Mesendoderm (in vitro differentiated cells): ENCODE data around the gene NELFB.

ENCODE experiments used
- DNase-seq: peaks from one replicate; pipeline ENCODE4 v3.0.0; 2013
- H2AK5ac ChIP-seq: 2 replicates; pipeline ENCODE4 v1.6.1; 2013; ENCODE audit warnings: low read length, inconsistent platforms
- H2BK120ac ChIP-seq: 2 replicates; pipeline ENCODE4 v1.6.1; 2013; ENCODE audit warnings: low read depth, mild to moderate bottlenecking, low read length, moderate library complexity, mixed read lengths
- H2BK15ac ChIP-seq: replicated peaks from 2 replicates; pipeline ENCODE4 v1.6.1; 2013; ENCODE audit warnings: low read depth, mild to moderate bottlenecking, moderate library complexity
- H2BK5ac ChIP-seq: 2 replicates; pipeline ENCODE4 v1.6.1; 2013; ENCODE audit warnings: low read length, inconsistent platforms
- H3K18ac ChIP-seq: 2 replicates; pipeline ENCODE4 v1.6.1; 2013; ENCODE audit warnings: mild to moderate bottlenecking, low read length, mixed read lengths
- H3K23ac ChIP-seq: one replicate; pipeline ENCODE4 v1.6.1; 2013; ENCODE audit warnings: low read length
- H3K27ac ChIP-seq: 2 replicates; pipeline ENCODE4 v1.5.1; 2013; ENCODE audit warnings: low read depth, mild to moderate bottlenecking, inconsistent platforms, low read length, moderate library complexity
- H3K27me3 ChIP-seq: 2 replicates; pipeline ENCODE4 v1.6.1; 2013; ENCODE audit warnings: low read length, control low read depth, mild to moderate bottlenecking, inconsistent platforms; ENCODE audit not compliant: insufficient read depth, poor library complexity
- H3K36me3 ChIP-seq: 2 replicates; pipeline ENCODE4 v1.6.1; 2013; ENCODE audit warnings: low read length, inconsistent platforms; ENCODE audit not compliant: control insufficient read depth, insufficient read depth
- H3K4ac ChIP-seq: one replicate; pipeline ENCODE4 v1.6.1; 2013; ENCODE audit warnings: low read depth, mild to moderate bottlenecking, low read length, moderate library complexity
- H3K4me1 ChIP-seq: 2 replicates; pipeline ENCODE4 v1.6.1; 2013; ENCODE audit warnings: low read depth, low read length, inconsistent platforms; ENCODE audit not compliant: control insufficient read depth
- H3K4me2 ChIP-seq: 2 replicates; pipeline ENCODE4 v1.6.1; 2013; ENCODE audit warnings: low read length
- H3K4me3 ChIP-seq: 2 replicates; pipeline ENCODE4 v1.5.1; 2013; ENCODE audit warnings: mild to moderate bottlenecking, low read length
- H3K56ac ChIP-seq: one replicate; pipeline ENCODE4 v1.6.1; 2013; ENCODE audit warnings: low read length
- H3K79me1 ChIP-seq: 2 replicates; pipeline ENCODE4 v1.6.1; 2013; ENCODE audit warnings: low read length, inconsistent platforms
- H3K79me2 ChIP-seq: 2 replicates; pipeline ENCODE4 v1.6.1; 2013; ENCODE audit warnings: mild to moderate bottlenecking, low read length; ENCODE audit not compliant: control insufficient read depth, insufficient read depth
- H3K9ac ChIP-seq: 2 replicates; pipeline ENCODE4 v1.6.1; 2013; ENCODE audit warnings: low read length, inconsistent platforms
- H4K5ac ChIP-seq: one replicate; pipeline ENCODE4 v1.6.1; 2013; ENCODE audit warnings: low read length
- H4K8ac ChIP-seq: one replicate; pipeline ENCODE4 v1.6.1; 2013; ENCODE audit warnings: low read depth, mild to moderate bottlenecking, control low read depth, low read length, moderate library complexity
- WGBS: extraction: QIAGEN DNeasy Blood & Tissue Kit; methylation state at CpG from one replicate; pipeline ENCODE4 v1.1.7; 2013; ENCODE audit warnings: low lambda C conversion rate, missing lambda C conversion rate; ENCODE audit not compliant: insufficient coverage; ENCODE audit errors: extremely low coverage; 5-methylcytosine and 5-hydroxymethylcytosine counted together

The NELFB gene

DNA sequence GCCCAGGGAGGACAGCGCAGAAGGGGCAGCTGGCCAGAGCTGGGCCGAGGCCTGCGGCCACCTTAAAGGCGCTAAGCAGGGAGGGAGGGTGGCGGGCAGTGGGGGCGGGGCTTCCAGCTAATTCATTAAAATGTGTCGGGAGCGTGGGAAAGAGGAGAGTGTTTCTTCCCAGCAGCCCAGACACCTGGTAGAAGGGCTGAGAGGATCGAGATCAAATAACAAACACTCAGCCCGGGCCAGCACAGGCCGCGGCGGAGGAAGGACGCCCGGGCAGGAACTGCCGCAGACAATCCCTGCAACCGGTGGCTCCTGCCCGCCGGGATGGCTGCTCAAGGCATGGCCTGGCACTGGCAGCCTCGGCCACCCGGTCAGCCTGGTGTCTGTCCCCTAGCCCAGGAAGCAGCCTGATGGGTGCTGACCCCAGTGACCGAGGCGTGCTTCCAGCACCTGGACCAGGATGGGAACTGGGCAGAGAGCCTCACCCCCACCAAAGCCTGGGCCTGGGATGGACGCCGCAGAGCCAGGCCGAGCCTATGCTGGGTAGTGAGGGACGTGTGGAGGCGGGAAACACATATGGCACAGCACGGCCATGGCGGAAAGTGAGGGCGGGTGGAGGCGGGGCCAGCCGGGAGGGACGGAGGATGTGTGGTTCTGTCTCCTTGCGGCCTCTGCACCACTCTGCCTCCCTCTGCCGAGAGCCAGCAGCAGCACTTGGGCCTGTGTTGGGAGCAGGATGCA is 50.1 kb downstream of the NELFB start:
- no CpG with 5 or more reads among the region's 36 CpGs for WGBS
- H3K79me1 ChIP-seq: no peaks in the 10 kb centered on the region
- no peak overlapping the region for H3K27ac ChIP-seq

DNA sequence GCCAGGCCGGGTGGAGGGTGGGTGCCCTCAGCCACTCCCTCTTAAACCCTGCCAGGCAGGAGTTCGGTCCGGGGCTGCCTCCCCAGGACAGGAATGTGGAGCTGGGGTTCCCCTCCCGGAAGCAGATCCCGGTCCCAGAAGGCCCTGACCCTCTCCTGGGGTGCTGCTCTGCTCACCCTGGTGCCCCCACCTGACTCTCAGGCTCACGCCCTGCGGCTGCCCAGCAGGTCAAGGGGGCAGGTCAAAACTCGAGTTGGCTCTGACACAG is 50.6 kb downstream of the NELFB start:
- DNase-seq: no peak
- H4K5ac ChIP-seq: no peak overlapping the region
- H3K18ac ChIP-seq: no peak overlapping the region
- H3K4ac ChIP-seq: no peak overlapping the region
- no peak overlapping the region for H3K4me3 ChIP-seq
- H3K4me2 ChIP-seq: no peak overlapping the region
- no peak overlapping the region for H3K9ac ChIP-seq
- H2BK5ac ChIP-seq: no peak overlapping the region
- no peaks in the 10 kb centered on the region for H3K79me2 ChIP-seq
- H2BK15ac ChIP-seq: no peak overlapping the region
- no peak overlapping the region for H3K23ac ChIP-seq
- no peaks in the 10 kb centered on the region for H3K36me3 ChIP-seq
- H2BK120ac ChIP-seq: no peak overlapping the region
- H3K79me1 ChIP-seq: no peaks in the 10 kb centered on the region
- no peaks in the 10 kb centered on the region for H3K27me3 ChIP-seq
- peaks cover 8% of the 10 kb centered on the region for H3K4me1 ChIP-seq
- H3K56ac ChIP-seq: peak overlapping the region; percentile 42
- no CpG with 5 or more reads among the region's 8 CpGs for WGBS
- H3K27ac ChIP-seq: no peak overlapping the region
- no peak overlapping the region for H4K8ac ChIP-seq
- no peak overlapping the region for H2AK5ac ChIP-seq

More for the DNA sequence above, 50.1 kb downstream of the NELFB start:
- H3K4me3 ChIP-seq: no peak overlapping the region
- no peak overlapping the region for H3K4me2 ChIP-seq
- H3K56ac ChIP-seq: peak overlapping the region; percentile 74
- H3K36me3 ChIP-seq: no peaks in the 10 kb centered on the region
- no peak overlapping the region for H2AK5ac ChIP-seq
- H4K8ac ChIP-seq: no peak overlapping the region
- DNase-seq: peak; percentile 66
- H3K4me1 ChIP-seq: peaks cover 8% of the 10 kb centered on the region
- H3K4ac ChIP-seq: no peak overlapping the region
- H3K27me3 ChIP-seq: no peaks in the 10 kb centered on the region
- H3K9ac ChIP-seq: peak overlapping the region; percentile 49
- H2BK5ac ChIP-seq: no peak overlapping the region
- H3K79me2 ChIP-seq: no peaks in the 10 kb centered on the region
- no peak overlapping the region for H3K18ac ChIP-seq
- no peak overlapping the region for H3K23ac ChIP-seq
- no peak overlapping the region for H2BK15ac ChIP-seq
- H2BK120ac ChIP-seq: no peak overlapping the region
- H4K5ac ChIP-seq: no peak overlapping the region

DNA sequence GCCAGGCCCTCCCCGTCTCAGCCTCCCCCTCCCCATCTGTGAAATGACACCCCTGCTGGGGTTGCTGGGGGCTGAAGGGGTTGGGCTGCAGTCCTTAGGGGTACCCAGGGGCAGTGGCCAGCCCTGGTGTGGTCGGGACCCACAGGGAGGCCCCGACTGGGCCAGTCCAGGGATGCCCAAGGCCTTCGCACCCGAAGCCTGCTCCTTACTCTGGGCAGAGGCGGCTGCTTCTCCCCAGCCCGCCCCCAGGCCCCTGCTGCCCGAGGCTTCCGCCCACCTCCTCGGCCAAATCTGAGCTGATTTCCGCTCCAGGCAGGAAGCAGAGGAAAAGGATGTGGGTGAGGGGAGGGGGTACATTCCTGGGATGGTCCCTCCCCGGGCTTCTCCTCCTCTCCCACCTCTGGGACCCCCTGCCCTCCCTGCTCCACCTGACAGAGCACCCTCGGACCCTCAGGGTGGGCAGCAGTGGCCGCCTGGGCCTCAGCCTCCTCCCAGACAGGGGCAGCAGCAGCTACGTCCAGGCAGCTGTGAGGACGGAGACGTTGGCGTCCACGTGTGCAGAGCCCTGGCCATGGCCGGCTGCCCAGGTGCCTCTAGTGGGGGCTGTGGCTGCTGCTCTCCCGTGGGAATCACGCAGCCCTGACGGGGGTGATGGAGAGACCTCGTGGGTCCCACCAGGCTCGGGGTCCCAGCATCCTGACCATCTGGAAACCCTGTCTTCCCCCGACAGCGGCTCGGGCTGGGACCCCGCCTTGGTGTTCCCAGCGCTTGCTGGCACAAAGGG is 51.1 kb downstream of the NELFB start:
- Histone ChIP-seq H4K5ac (no peak overlapping the region), H3K4me3 (no peak overlapping the region), H3K4me1 (peaks cover 8% of the 10 kb centered on the region), H3K79me1 (no peaks in the 10 kb centered on the region), H3K56ac (peak overlapping the region; percentile 42), H3K36me3 (no peaks in the 10 kb centered on the region), H4K8ac (no peak overlapping the region), H3K4me2 (no peak overlapping the region), H3K9ac (no peak overlapping the region), H2AK5ac (no peak overlapping the region), H3K79me2 (no peaks in the 10 kb centered on the region), H2BK15ac (no peak overlapping the region), H3K4ac (no peak overlapping the region), H3K18ac (no peak overlapping the region), H2BK5ac (no peak overlapping the region), H3K23ac (no peak overlapping the region), H3K27me3 (no peaks in the 10 kb centered on the region), H2BK120ac (no peak overlapping the region), H3K27ac (no peak overlapping the region)
- no CpG with 5 or more reads among the region's 30 CpGs for whole genome bisulfite sequencing
- DNase-seq: no peak

DNA sequence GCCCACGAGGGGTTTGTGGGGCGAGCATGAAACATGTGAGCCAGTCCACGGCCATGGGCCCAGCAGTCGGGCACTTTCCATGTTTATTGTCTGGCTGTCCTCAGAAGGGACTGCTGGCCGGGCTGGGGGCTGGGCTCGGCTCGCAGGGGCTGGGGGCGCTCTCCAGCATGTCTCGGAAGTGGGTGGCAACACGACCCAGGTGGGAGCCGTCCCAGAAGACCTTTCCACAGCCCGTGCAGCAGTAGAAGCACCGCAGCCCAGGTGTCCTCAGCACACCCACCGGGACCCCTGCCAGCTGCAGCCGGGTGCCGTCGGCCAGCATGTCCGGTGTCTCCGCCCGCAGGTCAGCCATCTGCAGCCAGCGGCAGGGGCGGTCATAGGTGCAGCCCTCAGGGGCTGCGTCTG is 51.7 kb downstream of the NELFB start:
- Histone ChIP-seq H3K9ac (no peak overlapping the region), H3K79me1 (no peaks in the 10 kb centered on the region), H3K4me1 (peaks cover 8% of the 10 kb centered on the region), H3K4ac (no peak overlapping the region), H3K27ac (no peak overlapping the region), H3K79me2 (no peaks in the 10 kb centered on the region), H2BK15ac (no peak overlapping the region), H2BK5ac (no peak overlapping the region), H3K4me3 (no peak overlapping the region), H4K8ac (no peak overlapping the region), H3K23ac (no peak overlapping the region), H4K5ac (no peak overlapping the region), H3K36me3 (no peaks in the 10 kb centered on the region), H2AK5ac (no peak overlapping the region), H3K27me3 (no peaks in the 10 kb centered on the region), H2BK120ac (no peak overlapping the region), H3K4me2 (no peak overlapping the region), H3K56ac (no peak overlapping the region), H3K18ac (no peak overlapping the region)
- no CpG with 5 or more reads among the region's 23 CpGs for whole genome bisulfite sequencing
- DNase-seq: no peak

DNA sequence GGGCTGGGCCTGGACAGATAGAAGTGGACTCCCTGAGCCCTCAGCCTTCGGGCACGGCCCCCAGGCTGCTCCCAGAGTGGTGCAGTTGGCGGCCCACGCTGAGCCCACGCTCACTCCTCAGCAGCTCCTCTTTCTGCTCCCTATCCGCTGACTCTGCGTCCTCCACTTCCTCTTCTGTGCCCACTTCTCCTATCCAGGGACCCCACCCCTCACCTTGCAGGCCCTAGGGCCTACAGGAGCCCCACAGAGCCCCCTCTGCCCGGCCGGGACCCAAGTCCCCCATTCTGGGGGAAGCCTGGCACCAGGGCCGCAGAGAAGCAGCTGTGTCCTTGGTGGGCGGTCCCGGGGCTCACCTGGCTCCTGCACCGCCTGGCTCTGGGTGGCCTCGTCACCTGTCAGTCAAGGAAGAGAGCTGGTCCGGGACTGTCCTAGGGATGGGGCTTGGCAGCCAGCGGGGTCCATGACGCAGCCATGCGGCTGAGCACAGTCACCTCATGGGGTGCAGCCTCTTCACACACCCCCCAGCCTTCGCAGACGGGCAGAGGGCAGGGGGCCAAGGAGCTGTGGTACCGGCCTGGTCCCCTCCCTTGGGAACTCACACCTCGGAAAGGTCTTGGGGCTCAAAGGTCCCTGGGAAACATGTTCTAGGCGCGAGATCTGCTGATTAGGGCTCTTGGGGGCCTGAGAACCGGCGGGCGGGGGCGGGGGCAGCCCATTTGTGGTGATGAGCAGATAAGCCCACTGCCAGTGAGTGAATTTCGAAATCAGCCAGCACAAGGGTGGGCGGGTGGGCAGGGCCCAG is 52.3 kb downstream of the NELFB start:
- DNase-seq: no peak
- Histone ChIP-seq H3K27ac (no peak overlapping the region), H3K18ac (no peak overlapping the region)

More for the DNA sequence above, 52.3 kb downstream of the NELFB start:
- Histone ChIP-seq H3K4me3 (no peak overlapping the region), H3K23ac (no peak overlapping the region), H2AK5ac (no peak overlapping the region), H3K4me1 (peaks cover 8% of the 10 kb centered on the region), H3K9ac (no peak overlapping the region), H3K4me2 (no peak overlapping the region), H4K5ac (no peak overlapping the region), H3K4ac (no peak overlapping the region), H3K27me3 (no peaks in the 10 kb centered on the region), H2BK5ac (no peak overlapping the region), H3K56ac (no peak overlapping the region), H2BK15ac (no peak overlapping the region), H3K79me2 (no peaks in the 10 kb centered on the region), H3K36me3 (no peaks in the 10 kb centered on the region), H3K79me1 (no peaks in the 10 kb centered on the region), H2BK120ac (no peak overlapping the region), H4K8ac (no peak overlapping the region)
- WGBS: no CpG with 5 or more reads among the region's 30 CpGs
